NCI-H128 (cell line): ENCODE measurements around the gene UCK2.

Experiments
- DNase-seq: peaks from one replicate; lab custom pipeline; 2025; ENCODE audit not compliant: unreplicated experiment; lab: John Stamatoyannopoulos, UW

The UCK2 gene

GRCh38 chr1:165928075-165928731 lies 100.8 kb downstream of the UCK2 start:
- no peak for DNase-seq

- no peak for DNase-seq
Measured at GRCh38 chr1:165930961-165931360, 103.5 kb downstream of the UCK2 start.

GRCh38 chr1:165933446-165934170 lies 106.2 kb downstream of the UCK2 start:
- DNase-seq, result no peak

- no peak for DNase-seq
Measured at GRCh38 chr1:165936542-165936941, 109.1 kb downstream of the UCK2 start.

- DNase-seq, result no peak
Measured at GRCh38 chr1:165937829-165938228, 110.4 kb downstream of the UCK2 start.

- DNase-seq, result no peak
Measured at GRCh38 chr1:165938844-165939243, 111.4 kb downstream of the UCK2 start.

- no peak for DNase-seq
Measured at GRCh38 chr1:165941531-165941930, 114.1 kb downstream of the UCK2 start.

GRCh38 chr1:165942062-165942461 lies 114.6 kb downstream of the UCK2 start:
- DNase-seq, result no peak

- DNase-seq, result no peak
Measured at GRCh38 chr1:165942927-165943597, 115.6 kb downstream of the UCK2 start.

GRCh38 chr1:165945911-165946310 lies 118.5 kb downstream of the UCK2 start:
- DNase-seq, result no peak

GRCh38 chr1:165947797-165948455 lies 120.5 kb downstream of the UCK2 start:
- DNase-seq, result no peak

- DNase-seq, result no peak
Measured at GRCh38 chr1:165949335-165950130, 122.1 kb downstream of the UCK2 start.

- DNase-seq, result no peak
Measured at GRCh38 chr1:165954940-165955339, 127.5 kb downstream of the UCK2 start.

- no peak for DNase-seq
Measured at GRCh38 chr1:165958306-165958705, 130.9 kb downstream of the UCK2 start.

GRCh38 chr1:165960136-165960535 lies 132.7 kb downstream of the UCK2 start:
- no peak for DNase-seq

GRCh38 chr1:165960881-165961280 lies 133.5 kb downstream of the UCK2 start:
- no peak for DNase-seq
